ENCODE data around the gene PTPN20.

PTPN20 gene

DNA sequence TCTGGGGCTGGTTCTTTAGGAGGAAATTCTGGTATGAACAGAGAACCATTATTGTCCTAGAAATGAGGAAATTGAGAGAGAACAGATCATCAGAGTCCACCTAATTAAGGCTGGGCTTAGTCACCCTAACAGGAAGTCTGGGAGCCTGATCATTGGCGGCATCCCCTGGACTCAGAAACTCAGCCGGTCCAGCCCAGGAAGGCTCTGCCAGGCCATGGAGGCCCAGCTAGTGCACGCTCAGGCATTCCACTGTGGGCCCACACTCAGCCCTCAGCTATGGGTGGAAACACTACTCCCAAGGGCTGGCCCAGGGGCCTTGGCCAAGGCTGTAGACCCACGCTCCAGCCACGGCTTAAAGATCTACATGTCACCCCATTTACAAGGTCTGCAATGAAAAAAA lies 109.2 kb downstream of the PTPN20 start:
- TF ChIP-seq POU2F2 (IDR thresholded peaks at IDR 0.05; ENCODE audit: low read depth, low read length) (no peak), TAF1 (IDR thresholded peaks at IDR 0.05; ENCODE audit: low read depth, low read length) (no peak), SPI1 (IDR thresholded peaks at IDR 0.05; ENCODE audit: low read depth, low read length) (no peak), POLR2AphosphoS5 (IDR thresholded peaks at IDR 0.05; ENCODE audit: low read depth, low read length) (no peak), POLR2A (IDR thresholded peaks at IDR 0.05; ENCODE audit: low read depth, low read length) (no peak), PAX5 (IDR thresholded peaks at IDR 0.05; ENCODE audit: insufficient read depth, low read length, severe bottlenecking) (no peak)
- DNase-seq (ENCODE audit: insufficient read length, low spot score) (no peak), FAIRE-seq (no peak)

DNA sequence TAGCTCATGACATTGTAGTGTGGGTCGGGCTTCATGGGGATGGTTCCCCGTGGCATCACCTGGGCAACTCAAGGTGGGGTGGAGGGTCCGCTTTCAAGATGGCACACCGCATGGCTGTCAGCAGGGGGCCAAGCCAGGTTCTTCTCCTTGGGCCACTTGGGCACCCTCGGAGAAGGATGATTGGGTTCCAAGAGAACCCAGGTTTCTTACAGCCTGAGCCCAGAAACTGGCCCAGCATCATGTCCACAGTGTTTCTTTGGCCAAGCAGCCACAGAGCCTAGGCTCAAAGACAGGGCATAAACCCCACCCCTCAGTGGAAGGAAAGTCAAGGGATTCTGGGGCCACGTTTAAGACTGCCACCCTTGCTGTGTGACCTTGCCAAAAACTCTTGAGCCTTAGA lies 110.6 kb downstream of the PTPN20 start:
- DNase-seq (ENCODE audit: insufficient read length, low spot score), result no peak
- no peak for TF ChIP-seq POU2F2 (IDR thresholded peaks at IDR 0.05; ENCODE audit: low read depth, low read length)
- no peak for TF ChIP-seq POLR2A (IDR thresholded peaks at IDR 0.05; ENCODE audit: low read depth, low read length)
- FAIRE-seq, result no peak

DNA sequence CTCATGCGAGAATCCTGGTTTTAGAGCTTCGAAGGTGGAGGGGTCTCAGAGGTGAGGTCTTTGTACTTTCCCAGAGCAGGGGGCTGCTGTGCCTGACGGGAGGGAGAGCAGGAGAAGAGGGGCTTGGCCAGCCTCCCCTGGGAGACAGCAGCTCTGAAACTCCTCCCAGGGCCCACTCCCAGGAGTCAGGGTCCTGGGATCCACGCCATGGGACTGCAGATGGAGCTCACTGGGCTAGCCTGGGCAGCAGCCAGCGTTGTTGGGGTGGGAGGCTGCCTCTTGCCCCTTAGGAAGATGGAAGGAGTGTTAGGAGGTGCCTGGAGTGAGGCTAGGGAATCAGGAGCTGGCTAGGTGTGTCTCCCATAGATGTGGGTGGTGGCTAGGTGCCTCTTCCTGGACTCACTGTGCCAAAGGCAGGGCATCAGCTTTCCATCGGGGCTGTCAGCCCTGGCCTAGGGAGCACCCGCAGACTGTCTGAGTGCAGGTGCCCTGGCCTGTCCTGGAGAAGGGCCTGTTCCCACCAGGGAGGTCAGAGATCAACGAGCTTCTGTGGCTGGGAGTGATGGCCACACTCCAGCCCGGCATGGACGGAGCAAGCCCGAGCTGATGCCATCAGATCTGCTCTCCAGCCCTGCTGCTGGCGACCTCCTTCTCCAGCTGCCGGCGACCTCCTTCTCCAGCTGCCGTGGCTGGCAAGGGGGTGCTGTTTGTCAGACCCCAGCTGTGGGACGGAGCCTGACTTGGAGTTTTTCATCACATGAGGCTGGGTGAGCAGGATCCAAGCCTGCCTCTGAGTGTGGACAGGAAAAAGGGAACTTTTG lies 111.3 kb downstream of the PTPN20 start:
- FAIRE-seq (no peak), DNase-seq (ENCODE audit: insufficient read length, low spot score) (no peak)
- TF ChIP-seq TAF1 (IDR thresholded peaks at IDR 0.05; ENCODE audit: low read depth, low read length) (no peak), PAX5 (IDR thresholded peaks at IDR 0.05; ENCODE audit: insufficient read depth, low read length, severe bottlenecking) (no peak), SPI1 (IDR thresholded peaks at IDR 0.05; ENCODE audit: low read depth, low read length) (no peak)

DNA sequence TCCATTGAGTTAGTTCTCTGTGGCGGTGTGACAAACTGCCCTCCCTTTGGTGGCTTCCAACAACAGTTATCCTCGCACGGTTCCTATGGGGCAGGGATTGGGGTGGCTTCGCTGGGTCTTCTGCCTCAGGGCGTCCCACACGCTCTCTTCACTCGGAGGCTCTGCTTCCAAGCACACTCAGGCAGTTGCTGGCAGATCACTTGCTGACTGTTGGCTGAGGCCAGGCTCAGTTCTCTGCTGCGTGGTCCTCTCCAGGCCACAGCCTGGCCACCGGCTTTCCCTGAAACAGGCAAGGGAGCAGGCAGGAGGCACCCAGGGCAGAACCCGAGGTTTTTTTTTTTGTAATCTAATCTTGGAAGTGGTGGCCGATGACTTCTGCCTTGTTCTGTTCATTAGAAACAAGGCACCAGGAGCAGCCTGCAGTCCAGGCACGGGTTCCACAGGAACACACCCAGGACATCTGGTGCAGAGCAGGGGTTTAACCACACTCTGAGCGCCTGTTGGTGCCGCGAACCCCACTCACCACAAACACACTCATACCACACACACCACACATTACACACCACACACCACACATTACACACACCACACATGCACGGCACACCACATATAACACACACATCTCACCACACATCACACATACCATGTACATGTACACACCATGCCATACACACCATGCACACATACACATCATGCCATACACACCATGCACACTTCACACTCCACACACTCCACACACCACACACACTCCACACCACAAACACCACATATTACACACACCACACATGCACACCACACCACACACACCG lies 112.2 kb downstream of the PTPN20 start:
- TF ChIP-seq SPI1 (IDR thresholded peaks at IDR 0.05; ENCODE audit: low read depth, low read length), result no peak
- TF ChIP-seq TAF1 (IDR thresholded peaks at IDR 0.05; ENCODE audit: low read depth, low read length), result no peak
- TF ChIP-seq POLR2A (IDR thresholded peaks at IDR 0.05; ENCODE audit: low read depth, low read length), result no peak
- no peak for TF ChIP-seq PAX5 (IDR thresholded peaks at IDR 0.05; ENCODE audit: insufficient read depth, low read length, severe bottlenecking)
- TF ChIP-seq POU2F2 (IDR thresholded peaks at IDR 0.05; ENCODE audit: low read depth, low read length), result no peak
- FAIRE-seq, result no peak
- no peak for DNase-seq (ENCODE audit: insufficient read length, low spot score)

DNA sequence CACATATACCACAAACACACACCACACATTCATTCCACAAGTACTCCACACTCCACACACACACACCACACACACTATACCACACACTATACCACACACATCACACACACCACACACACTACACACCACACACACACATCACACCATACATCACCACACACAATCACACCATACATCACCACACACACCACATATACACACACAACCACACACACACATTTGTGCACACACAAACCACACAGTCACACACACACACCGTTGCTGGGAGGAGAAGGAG lies 112.8 kb downstream of the PTPN20 start:
- FAIRE-seq, result no peak
- DNase-seq (ENCODE audit: insufficient read length, low spot score), result no peak
- TF ChIP-seq POLR2A (IDR thresholded peaks at IDR 0.05; ENCODE audit: low read depth, low read length) (no peak), POU2F2 (IDR thresholded peaks at IDR 0.05; ENCODE audit: low read depth, low read length) (no peak), SPI1 (IDR thresholded peaks at IDR 0.05; ENCODE audit: low read depth, low read length) (no peak), PAX5 (IDR thresholded peaks at IDR 0.05; ENCODE audit: insufficient read depth, low read length, severe bottlenecking) (no peak), TAF1 (IDR thresholded peaks at IDR 0.05; ENCODE audit: low read depth, low read length) (no peak), POLR2AphosphoS5 (IDR thresholded peaks at IDR 0.05; ENCODE audit: low read depth, low read length) (no peak)

DNA sequence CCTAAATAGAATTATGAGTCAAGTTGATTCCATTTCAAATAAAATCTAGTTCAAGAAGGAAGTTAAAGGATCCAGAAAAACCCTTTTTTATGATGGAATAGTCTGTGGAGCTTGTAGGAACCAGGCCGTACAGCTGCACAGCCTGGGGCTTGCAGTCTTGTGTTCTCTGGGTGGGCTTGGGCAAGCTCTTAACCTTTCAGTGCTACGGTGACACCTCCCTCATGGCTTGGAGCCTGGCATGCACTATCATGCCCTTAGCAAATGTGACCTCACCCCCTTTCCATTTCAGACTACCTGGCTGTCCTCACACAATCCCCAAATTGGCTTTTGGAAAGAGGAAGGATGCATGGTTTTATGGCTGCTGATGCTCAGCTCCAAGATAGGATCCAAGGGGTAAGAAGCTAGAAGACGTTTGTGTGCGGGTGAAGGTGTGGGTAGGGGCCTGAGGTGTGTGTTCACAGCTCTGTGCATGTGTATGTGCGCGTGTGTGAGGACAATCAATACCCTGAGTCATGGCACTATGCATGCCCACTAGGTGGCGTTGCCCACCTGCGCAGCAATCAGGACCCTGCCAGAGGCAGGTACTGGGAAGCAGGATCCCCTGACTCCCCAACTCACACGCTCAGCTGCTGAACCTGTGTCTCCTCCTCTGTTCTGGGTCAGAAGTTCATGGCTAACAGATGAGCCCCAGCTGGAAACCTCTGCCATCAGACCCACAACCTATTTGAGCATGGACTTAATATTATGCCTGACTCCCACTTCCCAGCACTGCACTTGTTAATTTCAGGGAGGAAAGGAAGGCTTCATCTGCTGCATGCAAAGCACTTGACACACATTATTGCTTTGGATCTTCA lies 113.4 kb downstream of the PTPN20 start:
- peak; percentile 78 for DNase-seq (ENCODE audit: insufficient read length, low spot score)
- TF ChIP-seq POU2F2 (IDR thresholded peaks at IDR 0.05; ENCODE audit: low read depth, low read length) (peak; percentile 84), TAF1 (IDR thresholded peaks at IDR 0.05; ENCODE audit: low read depth, low read length) (no peak)
- FAIRE-seq, result peak; percentile 90

DNA sequence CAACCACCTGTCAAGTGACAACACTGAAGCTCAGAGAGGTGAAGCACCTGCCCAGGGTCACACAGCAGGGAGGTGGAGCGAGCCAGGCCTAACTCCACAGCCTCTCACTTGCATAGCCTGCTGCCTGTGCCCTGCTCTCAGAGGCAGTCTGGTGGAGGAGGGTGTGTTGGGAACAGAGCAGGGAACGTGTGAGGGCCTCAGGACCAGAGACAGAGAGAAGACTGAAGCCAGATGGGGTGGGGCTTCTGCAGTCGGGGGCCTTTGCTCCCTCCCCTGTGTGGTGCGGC lies 114.0 kb downstream of the PTPN20 start:
- TF ChIP-seq PAX5 (IDR thresholded peaks at IDR 0.05; ENCODE audit: insufficient read depth, low read length, severe bottlenecking) (no peak), POLR2A (IDR thresholded peaks at IDR 0.05; ENCODE audit: low read depth, low read length) (no peak), SPI1 (IDR thresholded peaks at IDR 0.05; ENCODE audit: low read depth, low read length) (no peak), POU2F2 (IDR thresholded peaks at IDR 0.05; ENCODE audit: low read depth, low read length) (no peak), POLR2AphosphoS5 (IDR thresholded peaks at IDR 0.05; ENCODE audit: low read depth, low read length) (no peak), TAF1 (IDR thresholded peaks at IDR 0.05; ENCODE audit: low read depth, low read length) (no peak)
- no peak for DNase-seq (ENCODE audit: insufficient read length, low spot score)
- no peak for FAIRE-seq

DNA sequence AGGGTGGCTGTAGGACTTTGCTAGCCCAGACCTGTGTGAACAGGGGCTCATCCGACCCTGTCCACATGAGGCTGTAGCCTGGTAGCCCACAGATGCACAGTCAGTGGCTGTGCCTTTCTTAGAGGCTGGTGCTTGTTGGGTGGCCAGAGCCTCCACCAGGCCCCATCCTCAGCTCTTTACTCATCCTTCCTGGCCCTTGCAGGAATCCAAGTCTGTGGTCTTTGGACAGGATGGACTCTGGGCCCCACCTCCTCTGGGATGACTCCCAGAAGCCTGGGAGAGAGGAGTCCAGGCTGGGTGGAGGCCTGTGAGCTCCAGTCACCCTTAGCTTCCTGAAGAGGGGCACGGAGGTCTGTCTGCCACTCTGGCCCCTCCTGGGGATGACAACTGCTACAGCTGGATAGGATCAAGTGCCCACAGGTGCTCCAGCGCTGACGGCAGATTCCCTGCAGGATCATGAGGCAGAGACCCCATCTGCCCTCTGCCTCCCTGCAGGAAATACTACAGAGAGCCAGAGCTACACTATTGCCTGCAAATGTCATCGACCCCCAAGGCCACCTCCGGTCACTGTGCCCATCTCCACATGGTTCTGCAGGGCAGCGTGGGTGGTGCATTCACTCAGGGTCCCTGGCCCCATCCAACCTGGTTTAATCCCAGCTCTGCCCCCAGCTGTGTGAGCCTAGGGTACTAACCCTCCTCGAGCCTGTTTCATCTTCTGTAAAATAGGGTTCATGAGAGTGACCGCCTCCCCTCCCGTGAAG lies 114.5 kb downstream of the PTPN20 start:
- no peak for DNase-seq (ENCODE audit: insufficient read length, low spot score)

More for the DNA sequence above, 114.5 kb downstream of the PTPN20 start:
- no peak for FAIRE-seq
- no peak for TF ChIP-seq TAF1 (IDR thresholded peaks at IDR 0.05; ENCODE audit: low read depth, low read length)
- TF ChIP-seq POLR2AphosphoS5 (IDR thresholded peaks at IDR 0.05; ENCODE audit: low read depth, low read length), result no peak
- no peak for TF ChIP-seq POLR2A (IDR thresholded peaks at IDR 0.05; ENCODE audit: low read depth, low read length)
- TF ChIP-seq PAX5 (IDR thresholded peaks at IDR 0.05; ENCODE audit: insufficient read depth, low read length, severe bottlenecking), result no peak
- no peak for TF ChIP-seq POU2F2 (IDR thresholded peaks at IDR 0.05; ENCODE audit: low read depth, low read length)
- TF ChIP-seq SPI1 (IDR thresholded peaks at IDR 0.05; ENCODE audit: low read depth, low read length), result no peak

All from GM12891 (cell line).